ENCODE results near the gene PCGF3. TPM values are rescaled to one million over a fixed set of nuclear protein-coding genes. Genes with fewer than 3 reads are reported as not detected.

PCGF3 gene
- total RNA-seq, 1 experiment from 2014 or later = 66.3 TPM

GRCh38 chr4:785332-786073 is 79.9 kb downstream of the PCGF3 start:
- no peak for DNase-seq (ENCODE audit: low read depth, low spot score)
- Histone ChIP-seq H4K20me1 (ENCODE audit: insufficient read depth) (no peaks in the 10 kb centered on the region), H3K27me3 (ENCODE audit: insufficient read depth, low read length) (no peaks in the 10 kb centered on the region), H3K27ac (ENCODE audit: low read depth, low read length) (no peak overlapping the region), H3K4me1 (ENCODE audit: control insufficient read depth in 1 of 2, insufficient read depth in 2 of 2, low read length in 2 of 2) (peaks cover 9 to 16% of the 10 kb centered on the region in 2 experiments), H3K9ac (ENCODE audit: low read length) (no peak overlapping the region), H3K79me2 (ENCODE audit: insufficient read depth, low read length) (peaks cover 11% of the 10 kb centered on the region), H3K9me3 (ENCODE audit: control insufficient read depth in 1 of 2, insufficient read depth in 1 of 2, low read depth in 1 of 2, low read length in 2 of 2) (no peaks in the 10 kb centered on the region), H3K9me2 (ENCODE audit: insufficient read depth) (no peaks in the 10 kb centered on the region), H3K36me3 (ENCODE audit: control insufficient read depth in 1 of 2, insufficient read depth in 2 of 2, low read length in 2 of 2) (no peaks in the 10 kb centered on the region; a peak in 1 of 4 replicates), H3K4me3 (replicated peaks in 1 of 2; ENCODE audit: low read depth in 1 of 2, low read length in 2 of 2) (no peak overlapping the region), H3K4me2 (ENCODE audit: low read length) (no peak overlapping the region), H2AFZ (ENCODE audit: low read depth, low read length, poor library complexity, severe bottlenecking) (no peak overlapping the region)
- POLR2A ChIA-PET = no interaction called here
- RAD21 ChIA-PET (ENCODE audit: low non-redundant PET in 1 of 2, low total read pairs in 2 of 2, uncharacterized antibody in 2 of 2, unreplicated experiment in 2 of 2) = no interaction called here
- no TSS peak for BruUV-seq (replicated peaks)
- no peak for ATAC-seq
- CTCF ChIA-PET = no interaction called here
- intact Hi-C loops (cut with micrococcal nuclease) = no loop called here
- TF ChIP-seq YY1 (IDR thresholded peaks at IDR 0.05; ENCODE audit: extremely low read depth, insufficient replicate concordance, low read depth, low read length) = no peak
- TF ChIP-seq EZH2 (IDR thresholded peaks at IDR 0.05) = no peak
- TF ChIP-seq SIN3A (IDR thresholded peaks at IDR 0.05; ENCODE audit: low read depth) = no peak
- TF ChIP-seq CBX3 (IDR thresholded peaks at IDR 0.05; ENCODE audit: low read depth) = no peak
- TF ChIP-seq ZNF274 (IDR thresholded peaks at IDR 0.05; ENCODE audit: low read depth, low read length) = no peak
- no peak for TF ChIP-seq TCF7L2 (IDR thresholded peaks at IDR 0.05; ENCODE audit: borderline replicate concordance, extremely low read depth, insufficient read depth, insufficient read length)
- TF ChIP-seq SP1 (IDR thresholded peaks at IDR 0.05; ENCODE audit: low read depth) = no peak
- no peak for TF ChIP-seq FOSL1 (IDR thresholded peaks at IDR 0.05; ENCODE audit: low read depth)
- TF ChIP-seq, protein P1, sequence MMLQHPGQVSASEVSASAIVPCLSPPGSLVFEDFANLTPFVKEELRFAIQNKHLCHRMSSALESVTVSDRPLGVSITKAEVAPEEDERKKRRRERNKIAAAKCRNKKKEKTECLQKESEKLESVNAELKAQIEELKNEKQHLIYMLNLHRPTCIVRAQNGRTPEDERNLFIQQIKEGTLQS (IDR thresholded peaks at IDR 0.05) = no peak
- TF ChIP-seq EGR1 (IDR thresholded peaks at IDR 0.05; ENCODE audit: low read depth) = no peak
- TF ChIP-seq MAX (IDR thresholded peaks at IDR 0.05) = no peak
- TF ChIP-seq CTCF (IDR thresholded peaks at IDR 0.05 in 2 of 3, conservative IDR thresholded peaks at IDR 0.05 in 1 of 3; ENCODE audit: borderline replicate concordance in 1 of 3, insufficient read depth in 1 of 3, low read depth in 2 of 3, low read length in 2 of 3) = no peak
- TF ChIP-seq, protein P2, sequence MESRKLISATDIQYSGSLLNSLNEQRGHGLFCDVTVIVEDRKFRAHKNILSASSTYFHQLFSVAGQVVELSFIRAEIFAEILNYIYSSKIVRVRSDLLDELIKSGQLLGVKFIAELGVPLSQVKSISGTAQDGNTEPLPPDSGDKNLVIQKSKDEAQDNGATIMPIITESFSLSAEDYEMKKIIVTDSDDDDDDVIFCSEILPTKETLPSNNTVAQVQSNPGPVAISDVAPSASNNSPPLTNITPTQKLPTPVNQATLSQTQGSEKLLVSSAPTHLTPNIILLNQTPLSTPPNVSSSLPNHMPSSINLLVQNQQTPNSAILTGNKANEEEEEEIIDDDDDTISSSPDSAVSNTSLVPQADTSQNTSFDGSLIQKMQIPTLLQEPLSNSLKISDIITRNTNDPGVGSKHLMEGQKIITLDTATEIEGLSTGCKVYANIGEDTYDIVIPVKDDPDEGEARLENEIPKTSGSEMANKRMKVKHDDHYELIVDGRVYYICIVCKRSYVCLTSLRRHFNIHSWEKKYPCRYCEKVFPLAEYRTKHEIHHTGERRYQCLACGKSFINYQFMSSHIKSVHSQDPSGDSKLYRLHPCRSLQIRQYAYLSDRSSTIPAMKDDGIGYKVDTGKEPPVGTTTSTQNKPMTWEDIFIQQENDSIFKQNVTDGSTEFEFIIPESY (IDR thresholded peaks at IDR 0.05; ENCODE audit: extremely low read depth, insufficient replicate concordance, low read length) = no peak
- no peak for TF ChIP-seq SRF (IDR thresholded peaks at IDR 0.05; ENCODE audit: low read depth)
- no peak for TF ChIP-seq RAD21 (IDR thresholded peaks at IDR 0.05; ENCODE audit: low read depth)
- TF ChIP-seq CEBPB (IDR thresholded peaks at IDR 0.05; ENCODE audit: low read depth) = no peak
- no peak for TF ChIP-seq REST (IDR thresholded peaks at IDR 0.05; ENCODE audit: low read depth)
